PC-9 (cell line): ENCODE data around the gene KIF16B. TPM values are rescaled to one million over a fixed set of nuclear protein-coding genes. Genes with fewer than 3 reads are reported as not detected.

ENCODE experiments used
- BruUV-seq: library from RNA; stranded (reverse); fragments of 400-500 nt; replicated peaks from 2 replicates; lab custom pipeline; 2021; lab: Mats Ljungman, UMichigan
- CTCF ChIA-PET: fragments of 300-600 bp; sonication (Branson Sonifier 250); formaldehyde crosslinking; loops from one replicate; lab custom pipeline; 2022; ENCODE audit warnings: antibody characterized with exemption; lab: Charles Lee
- POLR2A ChIA-PET: fragments of 300-600 bp; sonication (Branson Sonifier 250); formaldehyde crosslinking; loops from one replicate; lab custom pipeline; 2022; ENCODE audit warnings: antibody characterized with exemption; ENCODE audit not compliant: unreplicated experiment; lab: Charles Lee
- DNase-seq, 2 experiments: peaks; one replicate each; pipeline versions ENCODE4 v3.0.0 to v3.0.0-alpha.2; 2015 to 2022; ENCODE audit warnings: mixed read lengths in 1 of 2
- H2AFZ ChIP-seq: fragments of 200-600 bp; sonication (generic); 2 replicates; pipeline ENCODE4 v1.8.1; 2017; ENCODE audit warnings: antibody characterized with exemption
- H3F3A ChIP-seq: fragments of 200-600 bp; sonication (generic); 2 replicates; pipeline ENCODE4 v1.8.1; 2017; ENCODE audit warnings: antibody characterized with exemption, mild to moderate bottlenecking, low read depth; ENCODE audit not compliant: insufficient read depth
- H3K27ac ChIP-seq: fragments of 200-600 bp; sonication (generic); 2 replicates; pipeline ENCODE4 v1.6.1; 2016; ENCODE audit warnings: mixed run types
- H3K27me3 ChIP-seq: fragments of 200-600 bp; sonication (generic); 2 replicates; pipeline ENCODE4 v1.6.1; 2016; ENCODE audit warnings: low read depth, mixed run types; ENCODE audit not compliant: insufficient read depth
- H3K36me3 ChIP-seq: fragments of 200-600 bp; sonication (generic); 2 replicates; pipeline ENCODE4 v1.6.1; 2016; ENCODE audit warnings: low read depth, mixed run types
- H3K4me1 ChIP-seq: fragments of 200-600 bp; sonication (generic); replicated peaks from 2 replicates; pipeline ENCODE4 v1.6.1; 2016; ENCODE audit warnings: mixed run types; ENCODE audit not compliant: insufficient read depth
- H3K4me2 ChIP-seq: fragments of 200-600 bp; sonication (generic); 2 replicates; pipeline ENCODE4 v1.6.1; 2017; ENCODE audit warnings: mixed run types
- H3K4me3 ChIP-seq: fragments of 200-600 bp; sonication (generic); 2 replicates; pipeline ENCODE4 v1.6.1; 2016; ENCODE audit warnings: mixed run types
- H3K79me2 ChIP-seq: fragments of 200-600 bp; sonication (generic); 2 replicates; pipeline ENCODE4 v1.6.1; 2017; ENCODE audit warnings: low read depth, mixed run types
- H3K9me2 ChIP-seq: fragments of 200-600 bp; sonication (generic); 2 replicates; pipeline ENCODE4 v1.8.1; 2017; ENCODE audit warnings: mild to moderate bottlenecking; ENCODE audit not compliant: insufficient read depth
- H3K9me3 ChIP-seq: fragments of 200-600 bp; sonication (generic); 2 replicates; pipeline ENCODE4 v1.8.1; 2016; ENCODE audit warnings: low read depth; ENCODE audit not compliant: insufficient read depth
- H4K20me1 ChIP-seq: fragments of 200-600 bp; sonication (generic); 2 replicates; pipeline ENCODE4 v1.8.1; 2017; ENCODE audit not compliant: insufficient read depth
- EZH2 ChIP-seq: fragments of 200-600 bp; sonication (generic); IDR thresholded peaks from 2 replicates; pipeline ENCODE4 v1.8.0; 2017; ENCODE audit warnings: antibody characterized with exemption, low read depth
- intact Hi-C: fragments of 100-400 bp; cut with micrococcal nuclease; formaldehyde crosslinking; loops from one replicate; pipeline ENCODE4 v1.10.0; 2022; ENCODE audit not compliant: unreplicated experiment
- total RNA-seq: library from RNA; stranded (reverse); gene quantifications from 2 replicates; pipeline ENCODE4 v1.2.3, GENCODE V29; 2021
- TF ChIP-seq, protein P1 (sequence below): fragments of 200-600 bp; sonication (generic); conservative IDR thresholded peaks from 2 replicates; pipeline ENCODE4 v1.6.1; 2017; ENCODE audit warnings: mixed run types, antibody characterized with exemption, mild to moderate bottlenecking, moderate library complexity

The KIF16B gene
- total RNA-seq, 1 experiment from 2014 or later, result 17.6 TPM

DNA sequence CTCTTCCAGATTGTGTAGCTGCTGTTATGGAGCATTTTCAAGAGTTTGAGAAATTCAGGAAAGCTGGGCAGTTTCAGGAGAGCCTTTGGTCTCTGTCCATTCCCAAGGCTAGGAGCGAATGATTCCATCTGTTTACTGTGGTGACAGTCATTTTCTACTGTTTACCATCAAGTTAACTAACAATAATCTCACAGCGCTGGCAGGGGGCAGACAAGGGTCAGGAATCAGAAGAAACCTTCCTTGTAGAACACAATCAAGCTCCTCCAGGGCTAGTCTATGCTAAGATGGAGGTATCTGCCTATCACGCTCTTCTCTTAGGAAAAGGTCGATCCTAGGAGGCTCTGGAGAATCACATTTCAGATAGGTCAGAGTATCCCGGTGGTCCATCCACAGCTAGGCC is 293.9 kb downstream of the KIF16B start:
- Histone ChIP-seq H3K9me3 (no peaks in the 10 kb centered on the region), H3K79me2 (no peaks in the 10 kb centered on the region), H2AFZ (no peak overlapping the region), H3K4me2 (no peak overlapping the region), H3K27me3 (no peaks in the 10 kb centered on the region), H3K4me3 (no peak overlapping the region), H3K4me1 (no peaks in the 10 kb centered on the region), H3K9me2 (no peaks in the 10 kb centered on the region), H4K20me1 (no peaks in the 10 kb centered on the region), H3K27ac (no peak overlapping the region), H3F3A (no peaks in the 10 kb centered on the region), H3K36me3 (no peaks in the 10 kb centered on the region)
- ChIA-PET CTCF (no interaction called here), POLR2A (no interaction called here)
- TF ChIP-seq, protein P1, sequence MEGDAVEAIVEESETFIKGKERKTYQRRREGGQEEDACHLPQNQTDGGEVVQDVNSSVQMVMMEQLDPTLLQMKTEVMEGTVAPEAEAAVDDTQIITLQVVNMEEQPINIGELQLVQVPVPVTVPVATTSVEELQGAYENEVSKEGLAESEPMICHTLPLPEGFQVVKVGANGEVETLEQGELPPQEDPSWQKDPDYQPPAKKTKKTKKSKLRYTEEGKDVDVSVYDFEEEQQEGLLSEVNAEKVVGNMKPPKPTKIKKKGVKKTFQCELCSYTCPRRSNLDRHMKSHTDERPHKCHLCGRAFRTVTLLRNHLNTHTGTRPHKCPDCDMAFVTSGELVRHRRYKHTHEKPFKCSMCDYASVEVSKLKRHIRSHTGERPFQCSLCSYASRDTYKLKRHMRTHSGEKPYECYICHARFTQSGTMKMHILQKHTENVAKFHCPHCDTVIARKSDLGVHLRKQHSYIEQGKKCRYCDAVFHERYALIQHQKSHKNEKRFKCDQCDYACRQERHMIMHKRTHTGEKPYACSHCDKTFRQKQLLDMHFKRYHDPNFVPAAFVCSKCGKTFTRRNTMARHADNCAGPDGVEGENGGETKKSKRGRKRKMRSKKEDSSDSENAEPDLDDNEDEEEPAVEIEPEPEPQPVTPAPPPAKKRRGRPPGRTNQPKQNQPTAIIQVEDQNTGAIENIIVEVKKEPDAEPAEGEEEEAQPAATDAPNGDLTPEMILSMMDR, result no peak
- no peak for TF ChIP-seq EZH2
- DNase-seq, result no peak
- intact Hi-C loops, result no loop called here
- BruUV-seq, result no TSS peak

DNA sequence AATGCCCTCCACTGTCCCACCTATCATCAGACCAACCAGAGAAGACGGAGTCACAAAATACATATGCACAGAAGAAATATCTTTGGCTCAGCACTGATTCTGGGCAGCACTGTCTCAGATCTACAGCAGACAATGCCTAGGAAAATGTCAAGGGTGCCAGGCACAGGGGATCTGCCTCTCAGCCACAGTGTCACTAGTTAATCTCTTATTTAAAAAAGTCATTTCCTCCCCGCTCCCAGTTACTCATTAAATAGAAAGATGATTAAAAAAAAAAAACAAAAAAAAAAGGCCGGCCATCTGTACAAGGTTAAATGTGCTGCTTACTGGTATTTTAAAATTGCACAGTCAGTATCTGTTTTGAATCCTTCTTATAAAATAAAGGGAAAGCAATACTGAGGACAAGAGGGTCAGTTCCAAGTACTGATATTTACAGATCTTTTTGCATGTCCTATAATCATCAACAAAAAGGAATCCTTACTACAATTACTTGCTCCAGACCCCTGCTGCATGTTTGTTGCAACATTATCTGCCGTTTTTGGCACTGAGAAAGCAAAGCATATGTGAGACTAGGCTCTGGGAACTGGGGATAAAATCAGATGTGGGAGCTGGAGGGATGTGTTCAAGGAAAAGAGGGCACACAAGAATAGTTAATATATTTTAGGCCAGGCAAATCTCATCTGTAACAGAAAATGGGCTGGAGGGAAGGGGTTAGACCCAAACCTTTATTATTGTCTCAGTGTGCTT is 299.3 kb downstream of the KIF16B start:
- no peaks in the 10 kb centered on the region for H3K9me3 ChIP-seq
- H3K27me3 ChIP-seq, result no peaks in the 10 kb centered on the region
- TF ChIP-seq EZH2, result no peak
- TF ChIP-seq, protein P1, result no peak
- ChIA-PET CTCF (no interaction called here), POLR2A (no interaction called here)
- H4K20me1 ChIP-seq, result no peaks in the 10 kb centered on the region
- H3K9me2 ChIP-seq, result no peaks in the 10 kb centered on the region
- H3K36me3 ChIP-seq, result no peaks in the 10 kb centered on the region
- no peaks in the 10 kb centered on the region for H3F3A ChIP-seq
- H3K4me1 ChIP-seq, result no peaks in the 10 kb centered on the region
- H3K27ac ChIP-seq, result no peak overlapping the region
- no TSS peak for BruUV-seq
- no peak for DNase-seq
- no peak overlapping the region for H3K4me3 ChIP-seq
- intact Hi-C loops, result no loop called here
- no peak overlapping the region for H2AFZ ChIP-seq
- no peak overlapping the region for H3K4me2 ChIP-seq
- H3K79me2 ChIP-seq, result no peaks in the 10 kb centered on the region

DNA sequence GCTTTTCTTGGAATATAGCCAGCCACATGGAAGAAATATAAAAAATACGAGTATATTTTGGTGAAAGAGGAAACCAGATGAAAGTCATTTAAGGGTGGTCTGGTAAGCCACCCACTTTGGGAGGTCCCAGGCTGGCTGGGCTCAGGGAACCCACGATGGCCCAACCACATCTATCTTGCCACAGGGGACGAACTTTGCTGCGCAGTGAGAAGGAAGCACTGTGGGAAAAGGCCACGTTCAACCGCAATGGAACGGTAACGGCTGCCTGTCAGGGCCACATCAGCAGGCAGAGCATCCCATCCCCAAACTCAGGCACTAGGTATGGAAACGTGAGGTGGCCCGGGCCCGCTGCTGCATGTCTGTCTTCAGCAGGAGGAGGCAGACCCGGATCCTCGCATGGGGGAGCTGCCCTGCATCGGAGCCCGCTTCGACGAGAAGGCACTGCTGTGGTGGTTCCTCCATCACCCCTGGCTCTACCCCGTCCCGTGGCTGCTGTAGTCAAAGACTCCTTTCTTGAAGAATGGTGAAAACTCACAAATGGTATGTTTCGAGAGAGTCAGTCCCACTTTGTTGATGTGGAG is 300.4 kb downstream of the KIF16B start:
- no peak for DNase-seq
- Histone ChIP-seq H3K9me2 (no peaks in the 10 kb centered on the region), H3K79me2 (no peaks in the 10 kb centered on the region), H3K27me3 (no peaks in the 10 kb centered on the region), H3F3A (no peaks in the 10 kb centered on the region), H3K9me3 (no peaks in the 10 kb centered on the region), H3K36me3 (no peaks in the 10 kb centered on the region), H2AFZ (no peak overlapping the region), H3K4me3 (no peak overlapping the region), H4K20me1 (no peaks in the 10 kb centered on the region), H3K4me2 (no peak overlapping the region), H3K27ac (no peak overlapping the region), H3K4me1 (no peaks in the 10 kb centered on the region)
- BruUV-seq, result no TSS peak
- POLR2A ChIA-PET, result no interaction called here
- CTCF ChIA-PET, result no interaction called here
- intact Hi-C loops, result no loop called here
- TF ChIP-seq, protein P1, result no peak
- no peak for TF ChIP-seq EZH2
